Measurements from ENCODE around the gene ZNF8. TPM values are rescaled to one million over a fixed set of nuclear protein-coding genes. Genes with fewer than 3 reads are reported as not detected.

ZNF8 gene
- total RNA-seq, 2 experiments from 2014 or later: 7.1 to 7.8 TPM

GRCh38 chr19:58294743-58295374 is 16.1 kb downstream of the ZNF8 start:
- H3K9me3 ChIP-seq (ENCODE audit: low read length): peaks cover 11% of the 10 kb centered on the region
- H3K27ac ChIP-seq (ENCODE audit: low read depth, low read length, poor library complexity, severe bottlenecking): no peak overlapping the region
- no peaks in the 10 kb centered on the region for H4K20me1 ChIP-seq (ENCODE audit: insufficient read depth, low read length)
- DNase-seq (ENCODE audit: low spot score): no peak
- intact Hi-C loops (cut with micrococcal nuclease; ENCODE audit: unreplicated experiment): no loop called here
- no peak overlapping the region for H2AFZ ChIP-seq (ENCODE audit: low read length)
- ChIA-PET CTCF (ENCODE audit: unreplicated experiment) (no interaction called here), POLR2A (no interaction called here)
- no peaks in the 10 kb centered on the region for H3K9me2 ChIP-seq (ENCODE audit: insufficient read depth, low read length)
- peaks cover 94% of the 10 kb centered on the region for H3K36me3 ChIP-seq (ENCODE audit: insufficient read depth, low read length)
- BruUV-seq (replicated peaks): no TSS peak
- no peak overlapping the region for H3K4me2 ChIP-seq (ENCODE audit: low read length)
- no peaks in the 10 kb centered on the region for H3K79me2 ChIP-seq (ENCODE audit: insufficient read depth, low read depth, low read length)
- H3K4me1 ChIP-seq (ENCODE audit: insufficient read depth, low read length, poor library complexity, severe bottlenecking): no peaks in the 10 kb centered on the region
- no peak for TF ChIP-seq EZH2phosphoT487 (IDR thresholded peaks at IDR 0.05; ENCODE audit: borderline replicate concordance, low read depth, low read length)
- TF ChIP-seq CTCF (conservative IDR thresholded peaks at IDR 0.05; ENCODE audit: low read length): no peak
- H3K4me3 ChIP-seq (ENCODE audit: low read depth, low read length, poor library complexity, severe bottlenecking): no peak overlapping the region

GRCh38 chr19:58296104-58296503 is 17.3 kb downstream of the ZNF8 start:
- ChIA-PET POLR2A (no interaction called here), CTCF (ENCODE audit: unreplicated experiment) (no interaction called here)
- H3K79me2 ChIP-seq (ENCODE audit: insufficient read depth, low read depth, low read length): no peaks in the 10 kb centered on the region
- no TSS peak for BruUV-seq (replicated peaks)
- no peaks in the 10 kb centered on the region for H4K20me1 ChIP-seq (ENCODE audit: insufficient read depth, low read length)
- no peak overlapping the region for H3K27ac ChIP-seq (ENCODE audit: low read depth, low read length, poor library complexity, severe bottlenecking)
- intact Hi-C loops (cut with micrococcal nuclease; ENCODE audit: unreplicated experiment): no loop called here
- H3K9me3 ChIP-seq (ENCODE audit: low read length): peaks cover 11% of the 10 kb centered on the region
- DNase-seq (ENCODE audit: low spot score): no peak
- TF ChIP-seq CTCF (conservative IDR thresholded peaks at IDR 0.05; ENCODE audit: low read length): no peak
- TF ChIP-seq EZH2phosphoT487 (IDR thresholded peaks at IDR 0.05; ENCODE audit: borderline replicate concordance, low read depth, low read length): no peak
- no peak overlapping the region for H3K4me2 ChIP-seq (ENCODE audit: low read length)
- H3K4me1 ChIP-seq (ENCODE audit: insufficient read depth, low read length, poor library complexity, severe bottlenecking): no peaks in the 10 kb centered on the region
- no peak overlapping the region for H3K4me3 ChIP-seq (ENCODE audit: low read depth, low read length, poor library complexity, severe bottlenecking)
- peaks cover 97% of the 10 kb centered on the region for H3K36me3 ChIP-seq (ENCODE audit: insufficient read depth, low read length)
- H2AFZ ChIP-seq (ENCODE audit: low read length): no peak overlapping the region
- H3K9me2 ChIP-seq (ENCODE audit: insufficient read depth, low read length): no peaks in the 10 kb centered on the region

GRCh38 chr19:58300620-58301019 is 21.9 kb downstream of the ZNF8 start:
- H2AFZ ChIP-seq (ENCODE audit: low read length): no peak overlapping the region
- no TSS peak for BruUV-seq (replicated peaks)
- ChIA-PET POLR2A (no interaction called here), CTCF (ENCODE audit: unreplicated experiment) (no interaction called here)
- H3K27ac ChIP-seq (ENCODE audit: low read depth, low read length, poor library complexity, severe bottlenecking): no peak overlapping the region
- H4K20me1 ChIP-seq (ENCODE audit: insufficient read depth, low read length): no peaks in the 10 kb centered on the region
- peaks cover 7% of the 10 kb centered on the region for H3K4me1 ChIP-seq (ENCODE audit: insufficient read depth, low read length, poor library complexity, severe bottlenecking)
- peaks cover 6% of the 10 kb centered on the region; the same call in 1 of the 2 replicates for H3K9me3 ChIP-seq (ENCODE audit: low read length)
- H3K79me2 ChIP-seq (ENCODE audit: insufficient read depth, low read depth, low read length): peaks cover 3% of the 10 kb centered on the region; the same call in 1 of the 2 replicates
- H3K36me3 ChIP-seq (ENCODE audit: insufficient read depth, low read length): peaks cover 77% of the 10 kb centered on the region
- H3K4me2 ChIP-seq (ENCODE audit: low read length): no peak overlapping the region
- H3K9me2 ChIP-seq (ENCODE audit: insufficient read depth, low read length): no peaks in the 10 kb centered on the region
- DNase-seq (ENCODE audit: low spot score): no peak
- no peak for TF ChIP-seq EZH2phosphoT487 (IDR thresholded peaks at IDR 0.05; ENCODE audit: borderline replicate concordance, low read depth, low read length)
- no peak for TF ChIP-seq CTCF (conservative IDR thresholded peaks at IDR 0.05; ENCODE audit: low read length)
- no peak overlapping the region for H3K4me3 ChIP-seq (ENCODE audit: low read depth, low read length, poor library complexity, severe bottlenecking)
- intact Hi-C loops (cut with micrococcal nuclease; ENCODE audit: unreplicated experiment): no loop called here
